Measurements from ENCODE around the gene HDAC2. TPM values are rescaled to one million over a fixed set of nuclear protein-coding genes. Genes with fewer than 3 reads are reported as not detected.

HDAC2 gene
- total RNA-seq, 4 donors from 2014 or later: 28.5 to 58.4 (median 46.1) TPM

DNA sequence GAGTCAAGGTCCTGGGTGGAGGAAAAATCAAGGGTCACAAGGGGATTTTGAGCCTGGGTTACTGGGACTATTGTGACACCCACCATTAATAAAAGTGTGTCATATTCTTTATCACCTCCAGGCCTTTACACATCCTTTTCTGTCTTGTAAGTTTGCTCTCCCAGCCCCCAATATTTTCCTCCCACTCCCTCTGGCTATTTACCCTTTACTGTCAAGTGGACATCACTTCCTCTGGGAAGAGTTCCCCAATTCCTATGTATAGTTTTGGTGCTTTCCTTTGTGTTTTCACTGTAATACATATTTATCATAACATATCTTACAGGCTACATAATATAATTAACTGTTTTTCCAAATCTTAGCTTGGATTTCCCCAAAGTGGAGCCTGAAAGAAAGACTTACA, 77.5 kb downstream of the HDAC2 start:
- intact Hi-C loops (cut with DNase I; ENCODE audit: low total_unique reads): no loop called here
- DNase-seq (ENCODE audit: low spot score in 2 of 2): no peak
- TF ChIP-seq, protein P1, sequence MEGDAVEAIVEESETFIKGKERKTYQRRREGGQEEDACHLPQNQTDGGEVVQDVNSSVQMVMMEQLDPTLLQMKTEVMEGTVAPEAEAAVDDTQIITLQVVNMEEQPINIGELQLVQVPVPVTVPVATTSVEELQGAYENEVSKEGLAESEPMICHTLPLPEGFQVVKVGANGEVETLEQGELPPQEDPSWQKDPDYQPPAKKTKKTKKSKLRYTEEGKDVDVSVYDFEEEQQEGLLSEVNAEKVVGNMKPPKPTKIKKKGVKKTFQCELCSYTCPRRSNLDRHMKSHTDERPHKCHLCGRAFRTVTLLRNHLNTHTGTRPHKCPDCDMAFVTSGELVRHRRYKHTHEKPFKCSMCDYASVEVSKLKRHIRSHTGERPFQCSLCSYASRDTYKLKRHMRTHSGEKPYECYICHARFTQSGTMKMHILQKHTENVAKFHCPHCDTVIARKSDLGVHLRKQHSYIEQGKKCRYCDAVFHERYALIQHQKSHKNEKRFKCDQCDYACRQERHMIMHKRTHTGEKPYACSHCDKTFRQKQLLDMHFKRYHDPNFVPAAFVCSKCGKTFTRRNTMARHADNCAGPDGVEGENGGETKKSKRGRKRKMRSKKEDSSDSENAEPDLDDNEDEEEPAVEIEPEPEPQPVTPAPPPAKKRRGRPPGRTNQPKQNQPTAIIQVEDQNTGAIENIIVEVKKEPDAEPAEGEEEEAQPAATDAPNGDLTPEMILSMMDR (IDR thresholded peaks at IDR 0.05): no peak
- no peak for TF ChIP-seq POLR2A (IDR thresholded peaks at IDR 0.05)
- no peak overlapping the region for H3K4me3 ChIP-seq (ENCODE audit: low read depth, poor library complexity, severe bottlenecking)

DNA sequence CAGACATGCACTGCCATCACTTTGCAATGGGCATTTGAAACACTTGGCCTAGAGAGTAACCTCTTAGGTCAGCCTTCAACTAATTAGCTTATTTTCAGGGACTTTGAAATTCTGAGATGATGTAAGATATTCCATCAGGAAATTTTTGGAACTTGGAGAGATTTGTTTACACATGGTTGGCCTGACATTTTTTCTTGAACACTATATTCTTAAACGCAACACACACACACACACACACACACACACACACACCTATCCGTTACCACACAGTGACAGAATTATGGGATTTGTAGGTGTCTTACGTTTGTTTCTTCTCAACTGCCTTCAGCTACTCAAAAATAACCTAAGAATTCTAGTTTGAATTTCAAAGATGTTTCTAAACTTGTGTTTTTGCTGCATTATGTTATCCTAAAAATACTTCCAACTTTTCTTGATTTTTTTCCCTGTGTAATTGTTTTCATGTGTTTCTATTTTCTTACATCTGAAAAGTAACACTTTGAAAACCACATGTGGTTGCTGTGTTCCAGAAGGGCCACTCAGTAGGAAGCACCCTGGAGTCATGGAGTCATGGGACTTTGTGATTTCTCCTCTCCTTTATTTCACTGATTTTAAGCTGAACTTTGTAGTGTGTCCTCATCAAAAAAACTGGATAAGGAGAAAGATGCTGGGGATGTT, 81.9 kb downstream of the HDAC2 start:
- TF ChIP-seq, protein P1 (IDR thresholded peaks at IDR 0.05): no peak
- no peak for TF ChIP-seq POLR2A (IDR thresholded peaks at IDR 0.05)
- 61 to 68% methylated on average over 3 of the region's 3 CpGs for WGBS, 2 donors
- no peak for DNase-seq (ENCODE audit: low spot score in 2 of 2)
- no peak overlapping the region for H3K4me3 ChIP-seq (ENCODE audit: low read depth, poor library complexity, severe bottlenecking)
- intact Hi-C loops (cut with DNase I; ENCODE audit: low total_unique reads): no loop called here

DNA sequence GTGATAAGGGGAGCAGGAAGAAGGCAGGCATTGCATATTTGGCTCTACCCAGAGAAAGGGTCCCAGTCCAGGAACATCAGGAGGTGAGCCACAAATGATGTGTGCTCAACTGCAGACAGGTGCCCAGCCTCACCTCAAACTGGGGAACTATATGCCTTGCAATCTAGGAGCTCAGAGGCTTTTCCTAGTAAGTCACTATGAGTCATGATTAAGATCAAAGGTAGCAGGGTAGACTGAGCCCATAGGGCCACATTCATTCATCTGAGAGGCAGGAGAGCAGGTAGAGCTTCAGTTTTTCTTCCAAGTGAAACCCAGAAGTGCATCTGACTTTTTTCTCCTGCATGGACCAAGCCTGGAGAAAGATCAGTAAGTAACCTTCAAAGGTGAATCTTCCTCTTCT, 82.5 kb downstream of the HDAC2 start:
- TF ChIP-seq, protein P1 (IDR thresholded peaks at IDR 0.05): no peak
- no peak for TF ChIP-seq POLR2A (IDR thresholded peaks at IDR 0.05)
- H3K4me3 ChIP-seq (ENCODE audit: low read depth, poor library complexity, severe bottlenecking): no peak overlapping the region
- no peak for DNase-seq (ENCODE audit: low spot score in 2 of 2)
- intact Hi-C loops (cut with DNase I; ENCODE audit: low total_unique reads): no loop called here

- TF ChIP-seq, protein P1 (IDR thresholded peaks at IDR 0.05): no peak
- 86 to 100% methylated on average over 1 of the region's 1 CpG for WGBS, 2 donors
- intact Hi-C loops (cut with DNase I; ENCODE audit: low total_unique reads): no loop called here
- DNase-seq (ENCODE audit: low spot score in 2 of 2): no peak
- H3K4me3 ChIP-seq (ENCODE audit: low read depth, poor library complexity, severe bottlenecking): no peak overlapping the region
Observed at GRCh38 chr6:113886512-113886911, 84.4 kb downstream of the HDAC2 start.

DNA sequence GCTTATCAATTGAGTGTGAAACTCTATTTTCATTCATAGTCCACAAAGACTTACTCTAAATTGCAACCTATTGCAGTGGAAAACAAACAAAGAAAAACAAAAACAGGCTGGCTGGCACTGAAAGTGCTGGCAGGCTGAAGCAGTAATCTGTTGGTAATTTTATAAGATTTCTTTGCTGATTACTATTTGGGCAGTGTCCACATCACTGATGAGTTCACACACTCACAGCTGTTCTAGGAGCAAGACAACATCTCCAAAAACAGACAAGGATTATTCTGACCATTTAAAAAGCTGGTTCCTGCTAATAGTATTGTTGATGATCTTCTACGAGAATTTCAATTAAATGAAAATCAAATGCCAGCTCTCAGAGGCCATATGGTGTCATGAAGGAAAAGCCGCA, 86.9 kb downstream of the HDAC2 start:
- no peak overlapping the region for H3K4me3 ChIP-seq (ENCODE audit: low read depth, poor library complexity, severe bottlenecking)
- DNase-seq (ENCODE audit: low spot score in 2 of 2): no peak
- intact Hi-C loops (cut with DNase I; ENCODE audit: low total_unique reads): no loop called here
- 61 to 84% methylated on average over 2 of the region's 2 CpGs for WGBS, 2 donors
- TF ChIP-seq, protein P1 (IDR thresholded peaks at IDR 0.05): no peak
- no peak for TF ChIP-seq POLR2A (IDR thresholded peaks at IDR 0.05)

Other genes with a start within 250 kb of the HDAC2 start
- gene MARCKS, start 113.8 kb downstream of the HDAC2 start, total RNA-seq: 100 to 1,000 TPM in 1 of 4 donors, 10 to 100 TPM in 3; 48.6 to 130 (median 66.2) TPM

All from lower leg skin (tissue), 4 donors.